NCI-H2196 treated with DMSO at 0.1 percent for 48 hours (cell line): ENCODE results near the gene RUNX3.

Experiments
- DNase-seq: peaks from one replicate; lab custom pipeline; 2025; ENCODE audit not compliant: unreplicated experiment; lab: John Stamatoyannopoulos, UW

The RUNX3 gene

DNA sequence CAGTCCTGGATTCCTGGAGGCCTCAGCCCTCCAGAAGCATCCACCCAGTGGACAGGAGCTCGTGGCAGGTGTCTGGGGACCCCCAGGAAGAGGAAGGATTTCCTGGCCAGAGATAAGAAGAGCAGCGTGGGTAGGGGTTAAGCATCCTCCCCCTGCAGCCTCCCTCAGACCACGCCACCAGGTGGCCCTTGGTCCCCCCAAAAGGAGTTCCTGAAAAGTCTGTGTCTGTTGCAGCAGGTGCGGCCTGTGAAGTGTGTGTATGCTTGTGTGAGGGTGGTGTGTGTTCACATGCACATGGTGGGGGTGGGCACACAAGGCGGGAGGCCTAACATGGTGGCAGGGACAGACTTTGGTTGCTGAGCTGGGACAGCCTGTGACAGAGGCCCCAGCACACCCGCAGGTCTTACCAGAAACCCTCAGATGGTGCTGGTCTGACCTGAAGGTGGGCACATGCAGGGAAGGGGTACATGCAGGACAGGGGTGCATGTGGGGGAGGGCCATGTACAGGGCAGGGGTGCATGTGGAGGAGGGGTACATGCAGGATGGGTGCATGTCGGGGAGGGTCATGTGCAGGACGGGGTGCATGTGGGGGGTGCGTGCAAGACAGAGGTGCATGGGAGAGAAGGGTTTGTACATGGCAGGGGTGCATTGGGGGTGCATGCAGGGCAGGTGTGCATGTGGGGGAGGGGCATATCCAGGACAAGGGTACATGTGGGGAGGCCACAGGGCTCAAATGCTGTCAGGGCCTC is 18.2 kb upstream of the RUNX3 start:
- DNase-seq, result no peak

- DNase-seq, result no peak
Observed at GRCh38 chr1:24946861-24947658, 17.0 kb upstream of the RUNX3 start.

DNA sequence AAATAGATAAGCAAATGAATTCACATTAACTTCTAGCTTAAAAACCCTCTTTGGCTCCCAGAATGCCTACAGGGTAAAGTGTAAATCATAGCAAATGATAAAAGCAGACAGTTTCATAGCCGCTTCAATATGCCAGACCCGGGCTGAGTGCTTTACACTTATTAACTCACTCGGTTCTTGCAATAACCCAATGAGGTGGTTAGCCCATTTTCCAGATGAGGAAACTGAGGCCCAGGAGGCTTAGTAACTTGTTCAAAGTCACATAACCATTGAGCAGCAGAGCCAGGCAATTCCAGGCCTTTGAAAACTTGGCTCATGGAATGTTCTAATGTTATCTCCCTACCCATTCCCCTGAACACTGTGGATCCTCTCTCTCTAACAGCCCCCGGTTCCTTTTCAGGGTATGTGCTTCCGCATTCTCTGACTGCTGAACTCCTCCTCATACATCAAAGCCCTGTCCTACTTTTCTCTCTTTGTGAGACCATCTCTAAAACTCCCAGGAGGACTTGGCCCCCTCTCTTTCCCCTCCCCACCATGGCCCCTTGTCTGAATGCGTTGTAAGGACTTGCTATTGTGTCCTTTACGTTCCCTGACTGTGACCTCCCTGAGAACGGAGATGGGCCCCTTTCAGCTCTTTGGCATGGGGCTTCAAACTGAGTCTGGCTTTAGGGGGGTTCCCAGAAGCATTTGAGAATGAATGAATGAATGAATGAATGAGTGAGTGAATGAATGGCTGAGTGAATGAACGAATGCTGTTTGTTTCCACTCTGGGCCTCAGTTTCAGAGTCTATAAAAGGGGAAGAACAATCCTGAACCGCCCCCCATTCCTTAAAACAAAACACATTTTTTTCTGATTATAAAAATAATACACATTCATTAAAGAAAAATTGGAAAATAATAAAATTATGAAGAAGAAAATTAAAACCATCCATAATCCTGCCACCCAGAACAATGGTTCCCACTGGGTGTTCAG is 15.6 kb upstream of the RUNX3 start:
- DNase-seq, result no peak

DNA sequence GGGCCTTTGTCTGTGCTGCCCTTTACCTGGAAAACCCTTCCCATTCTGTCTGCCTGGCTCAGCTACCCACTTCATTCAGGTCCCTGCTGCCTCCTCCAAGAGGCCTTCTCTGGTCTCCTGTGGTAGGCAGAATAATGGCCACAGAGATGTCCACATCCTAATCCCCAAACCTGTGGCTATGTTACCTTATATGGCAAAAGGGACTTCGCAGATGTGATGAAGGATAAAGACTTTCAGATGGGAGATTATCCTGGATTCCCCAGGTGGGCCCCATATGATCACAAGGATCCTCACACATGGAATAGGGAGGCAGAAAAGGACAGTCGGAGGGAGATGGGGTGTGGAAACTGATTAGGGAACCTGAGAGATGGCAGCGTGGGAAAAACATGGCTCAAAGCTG is 14.2 kb upstream of the RUNX3 start:
- no peak for DNase-seq

DNA sequence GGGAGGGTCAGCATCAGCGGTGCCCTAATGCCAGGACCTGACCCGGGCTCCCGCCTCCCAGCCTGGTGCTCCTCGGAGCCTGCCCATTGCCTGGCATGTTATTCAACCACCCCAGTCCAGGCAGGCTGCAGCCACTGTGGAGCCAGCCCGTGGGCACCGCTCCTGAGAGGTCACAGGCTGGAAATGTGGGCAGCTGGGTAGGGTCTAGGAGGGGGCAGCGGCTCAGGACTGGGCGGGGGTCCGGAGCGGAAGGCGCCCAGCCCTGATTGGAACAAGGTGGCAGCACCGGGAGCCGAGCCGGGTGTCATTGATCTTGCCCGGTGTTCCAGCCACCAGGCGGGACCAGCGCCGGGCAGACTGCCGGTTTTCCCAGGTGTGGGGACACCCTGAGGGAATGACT is 12.7 kb upstream of the RUNX3 start:
- DNase-seq, result no peak

- no peak for DNase-seq
Observed at GRCh38 chr1:24941564-24941963, 11.5 kb upstream of the RUNX3 start.

- DNase-seq, result no peak
Observed at GRCh38 chr1:24940231-24940630, 10.2 kb upstream of the RUNX3 start.

DNA sequence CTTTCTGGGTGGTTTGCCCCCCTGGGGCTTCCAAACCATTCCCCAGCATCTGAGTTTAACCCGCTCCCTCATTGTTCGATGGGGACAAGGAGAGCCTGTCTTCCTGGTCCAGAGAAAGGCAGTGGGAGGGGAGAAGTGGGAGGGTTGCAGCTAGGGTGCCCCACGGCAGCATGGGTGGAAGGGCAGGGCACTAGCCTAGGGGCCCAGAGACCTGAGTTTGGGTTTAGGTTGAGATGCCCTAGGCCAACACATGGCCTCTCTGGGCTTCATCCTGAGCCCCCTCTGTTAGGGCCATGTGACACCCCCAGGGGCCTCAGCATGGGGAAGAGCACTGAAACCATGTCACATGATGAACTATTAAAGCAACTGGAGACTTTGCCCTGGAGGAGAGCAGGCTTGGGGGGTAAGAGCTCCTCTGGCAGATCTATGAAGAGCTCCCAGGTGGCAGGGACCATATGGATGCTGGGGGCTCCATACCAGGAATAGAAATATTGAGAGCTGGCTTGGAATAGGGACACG is 9.7 kb upstream of the RUNX3 start:
- DNase-seq, result no peak

DNA sequence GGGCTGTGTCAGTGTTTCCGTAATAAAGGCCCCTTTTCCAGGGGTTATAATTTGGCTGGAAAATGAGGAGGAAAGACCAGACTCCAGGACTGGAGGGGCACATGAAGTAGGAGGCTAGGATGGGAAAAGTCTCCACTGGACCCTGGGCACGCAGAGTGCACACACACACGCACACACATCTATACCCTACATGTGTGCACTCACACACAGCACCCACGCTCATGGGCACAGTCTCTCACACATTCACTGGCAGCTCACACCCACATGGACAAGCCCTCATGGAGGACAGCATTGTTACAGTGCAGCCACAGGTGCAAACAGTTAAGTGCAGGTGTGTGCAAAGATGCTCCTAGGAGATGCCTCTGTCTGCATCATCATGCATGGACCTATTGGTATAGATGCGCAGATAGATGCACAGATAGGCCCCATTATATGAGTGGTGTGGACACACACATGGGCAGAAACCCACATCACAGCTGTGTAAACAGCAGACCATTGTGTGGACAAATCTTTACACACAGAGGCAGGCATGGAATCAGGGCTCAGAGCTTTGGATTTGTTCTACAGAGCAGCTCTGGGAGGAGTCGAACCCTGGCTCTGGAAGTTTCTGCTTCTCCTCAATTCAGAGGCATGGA is 9.1 kb upstream of the RUNX3 start:
- no peak for DNase-seq

DNA sequence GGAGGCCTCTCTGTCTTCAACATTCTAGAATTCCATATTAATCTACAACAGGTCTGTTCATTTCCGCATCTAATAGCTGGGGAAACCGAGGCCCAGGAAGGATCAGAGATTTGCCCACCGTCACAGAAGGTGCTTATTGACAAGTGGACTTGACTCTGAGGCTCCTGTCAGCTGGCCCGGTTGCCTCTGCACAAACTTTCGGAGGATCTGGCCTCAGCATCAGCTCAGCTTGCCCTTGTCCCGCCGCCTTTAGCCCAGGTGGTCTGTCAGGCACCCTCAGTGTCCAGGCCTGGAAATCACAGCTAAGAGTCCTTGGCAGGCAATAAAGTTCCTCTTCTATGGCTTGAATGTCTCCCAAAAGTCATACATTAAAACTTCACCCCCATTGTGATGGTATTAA is 8.2 kb upstream of the RUNX3 start:
- no peak for DNase-seq

DNA sequence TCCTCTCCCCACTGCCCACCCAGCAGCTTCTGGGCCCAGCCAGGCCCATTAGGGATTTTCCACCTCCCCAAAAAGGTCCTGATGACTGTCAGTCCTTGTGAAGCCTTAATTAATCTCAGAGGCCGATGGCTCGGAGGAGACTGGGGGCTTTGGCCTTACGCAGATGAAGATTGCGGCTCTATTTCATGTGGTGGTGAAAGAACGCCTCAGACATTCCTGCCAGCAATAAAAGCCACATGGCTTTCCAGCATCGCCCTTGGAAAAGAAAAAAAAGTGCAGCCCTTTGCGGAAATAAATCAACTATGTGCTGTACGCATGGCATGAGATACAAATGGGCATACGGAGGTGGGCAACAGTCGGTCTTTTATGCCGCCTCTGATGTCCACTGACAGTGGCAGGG is 6.6 kb upstream of the RUNX3 start:
- DNase-seq, result no peak

GRCh38 chr1:24935615-24936484 is 5.8 kb upstream of the RUNX3 start:
- no peak for DNase-seq

GRCh38 chr1:24935196-24935526 is 5.1 kb upstream of the RUNX3 start:
- no peak for DNase-seq

DNA sequence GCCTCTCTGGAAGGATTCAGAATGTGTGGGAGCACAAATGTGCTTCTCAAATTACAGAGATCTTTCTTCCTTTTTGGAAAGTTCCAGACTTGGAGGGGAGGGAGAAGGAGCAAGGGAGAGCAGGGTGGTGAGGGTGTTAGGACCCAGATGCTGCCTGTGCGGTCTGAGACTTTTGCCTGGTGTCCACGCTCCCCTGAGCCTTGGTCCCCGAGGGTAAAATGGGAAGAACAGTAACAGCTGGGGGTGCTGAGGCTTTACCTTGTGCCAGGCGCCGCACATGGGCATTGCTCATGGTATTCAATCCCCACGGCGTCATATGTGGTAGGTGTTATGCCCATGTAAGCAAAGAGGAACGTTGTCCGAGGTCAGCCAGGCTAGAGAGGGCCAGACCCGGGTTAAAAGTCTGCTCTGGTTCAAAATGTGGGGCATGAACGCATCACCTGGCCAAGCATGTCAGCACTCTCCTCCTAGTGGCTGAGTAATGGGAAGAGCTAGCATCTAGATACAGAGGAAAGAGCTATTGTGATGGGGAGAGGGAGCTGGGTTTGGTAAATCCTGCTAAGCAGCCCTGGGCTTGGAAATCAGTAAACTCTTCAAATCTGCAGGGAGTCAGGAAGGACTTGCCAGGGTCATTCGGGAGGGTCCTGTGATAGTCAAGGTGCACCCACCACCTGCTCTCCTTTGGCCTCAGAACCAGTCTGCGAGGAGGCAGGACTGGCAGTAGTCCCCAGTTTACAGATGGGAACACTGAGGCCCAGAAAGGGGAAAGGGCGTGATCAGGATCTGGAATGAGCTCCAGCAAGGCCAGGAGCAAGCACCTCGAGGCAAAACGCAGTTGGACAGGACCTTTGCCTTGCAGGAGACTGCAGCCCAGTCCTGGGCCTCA is 4.5 kb upstream of the RUNX3 start:
- no peak for DNase-seq

GRCh38 chr1:24933468-24933867 is 3.4 kb upstream of the RUNX3 start:
- DNase-seq, result no peak

DNA sequence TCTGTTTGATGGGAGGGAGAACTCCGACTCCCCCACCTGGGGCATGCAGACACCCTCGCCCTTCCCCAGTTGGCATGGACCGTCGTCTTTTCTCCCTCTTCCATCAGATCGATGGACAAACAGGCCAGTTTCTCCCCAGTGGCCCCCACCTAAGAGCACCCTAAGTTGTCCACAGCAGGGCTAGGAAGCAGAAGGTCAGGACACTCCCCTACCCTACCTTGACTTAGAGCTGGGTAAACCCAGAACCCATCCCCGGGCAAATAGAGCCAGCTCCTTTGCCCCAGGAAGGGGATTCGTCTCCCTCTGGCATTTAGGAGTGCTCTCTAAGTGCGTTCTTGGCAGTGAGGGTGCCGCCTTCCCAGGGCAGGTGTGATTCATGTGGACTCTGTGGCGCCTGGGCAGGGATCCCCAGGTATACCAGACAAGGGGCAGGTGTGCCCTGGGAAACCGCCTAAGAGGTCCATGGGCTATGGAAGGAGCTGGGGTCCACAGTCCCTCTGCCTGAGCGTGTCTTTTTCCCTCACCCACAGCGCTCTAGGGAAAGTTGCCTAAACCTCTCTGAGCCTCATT is 2.7 kb upstream of the RUNX3 start:
- no peak for DNase-seq

- no peak for DNase-seq
Observed at GRCh38 chr1:24932284-24932683, 2.2 kb upstream of the RUNX3 start.

- DNase-seq, result no peak
Observed at GRCh38 chr1:24931468-24932231, 1.6 kb upstream of the RUNX3 start.
